K562 (cell line): ENCODE data around the gene NMUR1. TPM values are rescaled to one million over a fixed set of nuclear protein-coding genes. Genes with fewer than 3 reads are reported as not detected.

Source experiments
- ARID1B ChIP-seq: fragments of 450-650 bp; IDR thresholded peaks from 2 replicates; pipeline ENCODE4 v1.6.1; 2016; ENCODE audit warnings: antibody characterized with exemption, mild to moderate bottlenecking, inconsistent platforms
- CCNT2 ChIP-seq: IDR thresholded peaks from 2 replicates; pipeline ENCODE4 v1.6.1; 2011; ENCODE audit warnings: borderline replicate concordance, low read depth, mild to moderate bottlenecking, moderate library complexity, mixed read lengths, low read length; ENCODE audit not compliant: insufficient read length; ENCODE audit errors: extremely low read depth
- RBFOX2 ChIP-seq: fragments of 200-400 bp; formaldehyde crosslinking; IDR thresholded peaks from 2 replicates; pipeline ENCODE4 v1.6.1; 2017; ENCODE audit warnings: low read depth, mild to moderate bottlenecking, low read length, moderate library complexity
- RBM15 ChIP-seq: fragments of 200-400 bp; formaldehyde crosslinking; IDR thresholded peaks from 2 replicates; pipeline ENCODE4 v1.6.1; 2018; ENCODE audit warnings: mild to moderate bottlenecking, low read length, moderate library complexity; ENCODE audit not compliant: insufficient read depth
- SIN3B ChIP-seq: fragments of 450-650 bp; IDR thresholded peaks from 2 replicates; pipeline ENCODE4 v1.6.1; 2017; ENCODE audit warnings: low read depth, mild to moderate bottlenecking, moderate library complexity
- SMAD3 ChIP-seq: fragments of 450-650 bp; formaldehyde crosslinking; conservative IDR thresholded peaks from 2 replicates; pipeline ENCODE4 v1.4.0; 2020; ENCODE audit warnings: mild to moderate bottlenecking
- TGIF2 ChIP-seq: sonication (generic); formaldehyde crosslinking; IDR thresholded peaks from 2 replicates; pipeline ENCODE4 v1.8.1; 2022; ENCODE audit warnings: mild to moderate bottlenecking, missing genetic modification reagents, moderate library complexity
- ZBTB1 ChIP-seq: sonication (generic); formaldehyde crosslinking; IDR thresholded peaks from 2 replicates; pipeline ENCODE4 v1.8.1; 2023; ENCODE audit warnings: missing genetic modification reagents, low read depth, mild to moderate bottlenecking, borderline replicate concordance
- ZNF57 ChIP-seq: fragments of 450-650 bp; formaldehyde crosslinking; IDR thresholded peaks from 2 replicates; pipeline ENCODE4 v1.4.0; 2020; ENCODE audit warnings: mild to moderate bottlenecking, moderate library complexity
- ZSCAN32 ChIP-seq: fragments of 450-650 bp; formaldehyde crosslinking; IDR thresholded peaks from 2 replicates; pipeline ENCODE4 v1.4.0; 2020; ENCODE audit warnings: mild to moderate bottlenecking, moderate library complexity
- polyA plus RNA-seq, 8 experiments: library from polyadenylated mRNA; depleted of rRNA in 4 of 8; stranded (reverse) in 5 of 8; unstranded in 3 of 8; fragments of >200 nt; fragmentation: Nextera tagmentation in 2 of 8; fragmentation: Illumina TruSeq in 1 of 8; extraction: Ambion mirVana in 2 of 8; extraction: Trizol in 1 of 8; gene quantifications; 2 replicates each; pipeline versions ENCODE4 v1.2.1 to v1.2.3, GENCODE V29; 2011 to 2014; ENCODE audit warnings: inconsistent platforms in 1 of 8, missing spikeins in 1 of 8
- total RNA-seq, 7 experiments: library from RNA; depleted of rRNA in 6 of 7; stranded (reverse); fragments of >200 nt in 6 of 7; fragmentation: Illumina TruSeq in 2 of 7; extraction: Trizol in 2 of 7; gene quantifications; 2 replicates each; pipeline versions ENCODE4 v1.2.1 to v1.2.3, GENCODE V29; 2011 to 2021; ENCODE audit warnings: low replicate concordance in 1 of 7
- TF ChIP-seq, protein P1 (sequence below): sonication (generic); formaldehyde crosslinking; IDR thresholded peaks from 2 replicates; pipeline ENCODE4 v1.8.1; 2023; ENCODE audit warnings: mild to moderate bottlenecking, missing genetic modification reagents
- TF ChIP-seq, protein P2 (sequence below): fragments of 450-650 bp; IDR thresholded peaks from 2 replicates; pipeline ENCODE4 v1.6.1; 2016; ENCODE audit warnings: low read depth
- TF ChIP-seq, protein P3 (sequence below): fragments of 450-650 bp; IDR thresholded peaks from 2 replicates; pipeline ENCODE4 v1.6.1; 2017; ENCODE audit warnings: antibody characterized with exemption

Gene NMUR1
- total and polyA plus RNA-seq, 9 of the 15 experiments (the other 6 are each of a cell fraction or from before 2014, with no cell fraction given): 0.01 to 0.27 (median 0.15) TPM

DNA sequence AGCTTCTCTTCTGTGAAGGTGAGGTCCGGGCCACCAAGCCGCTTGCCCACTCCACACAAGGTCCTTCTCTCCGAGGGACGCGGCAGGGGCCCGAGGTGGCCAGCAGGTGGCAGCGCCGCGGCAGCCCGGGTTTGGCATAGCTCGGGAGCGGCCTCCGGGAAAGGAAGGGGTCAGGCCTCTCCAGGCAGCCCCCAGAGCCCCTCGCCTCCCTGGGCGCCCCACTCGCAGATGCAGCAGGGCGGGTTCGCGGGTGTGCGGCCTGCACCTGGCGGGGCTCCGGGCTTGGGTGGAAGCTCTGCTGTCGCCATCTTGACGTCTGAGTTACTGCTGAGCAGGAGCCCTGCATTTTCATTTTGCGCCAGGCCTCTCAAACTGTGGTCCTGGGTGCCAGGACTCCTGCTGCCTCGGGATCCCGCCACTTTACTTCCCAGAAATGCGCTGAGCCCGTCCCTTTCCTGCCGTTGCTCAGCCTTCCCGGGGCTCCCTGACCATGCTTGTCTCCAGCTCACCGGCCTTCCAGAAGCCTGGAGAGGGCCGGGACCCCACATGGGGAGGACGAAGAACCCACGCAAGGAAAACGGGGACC lies 47.3 kb downstream of the NMUR1 start (continued):
- TF ChIP-seq, protein P1, sequence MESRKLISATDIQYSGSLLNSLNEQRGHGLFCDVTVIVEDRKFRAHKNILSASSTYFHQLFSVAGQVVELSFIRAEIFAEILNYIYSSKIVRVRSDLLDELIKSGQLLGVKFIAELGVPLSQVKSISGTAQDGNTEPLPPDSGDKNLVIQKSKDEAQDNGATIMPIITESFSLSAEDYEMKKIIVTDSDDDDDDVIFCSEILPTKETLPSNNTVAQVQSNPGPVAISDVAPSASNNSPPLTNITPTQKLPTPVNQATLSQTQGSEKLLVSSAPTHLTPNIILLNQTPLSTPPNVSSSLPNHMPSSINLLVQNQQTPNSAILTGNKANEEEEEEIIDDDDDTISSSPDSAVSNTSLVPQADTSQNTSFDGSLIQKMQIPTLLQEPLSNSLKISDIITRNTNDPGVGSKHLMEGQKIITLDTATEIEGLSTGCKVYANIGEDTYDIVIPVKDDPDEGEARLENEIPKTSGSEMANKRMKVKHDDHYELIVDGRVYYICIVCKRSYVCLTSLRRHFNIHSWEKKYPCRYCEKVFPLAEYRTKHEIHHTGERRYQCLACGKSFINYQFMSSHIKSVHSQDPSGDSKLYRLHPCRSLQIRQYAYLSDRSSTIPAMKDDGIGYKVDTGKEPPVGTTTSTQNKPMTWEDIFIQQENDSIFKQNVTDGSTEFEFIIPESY (CRISPR knock-in tag): 0 out of 2 replicates have a peak, but pooled peaks have one; percentile 33
- TF ChIP-seq RBM15 (no peak), CCNT2 (no peak), TGIF2 (CRISPR knock-in tag) (no peak), ZNF57 (no peak), ZSCAN32 (CRISPR knock-in tag) (no peak), ZBTB1 (CRISPR knock-in tag) (no peak), SIN3B (no peak), ARID1B (no peak), RBFOX2 (peak; percentile 55), SMAD3 (CRISPR knock-in tag) (no peak)
- TF ChIP-seq, protein P2, sequence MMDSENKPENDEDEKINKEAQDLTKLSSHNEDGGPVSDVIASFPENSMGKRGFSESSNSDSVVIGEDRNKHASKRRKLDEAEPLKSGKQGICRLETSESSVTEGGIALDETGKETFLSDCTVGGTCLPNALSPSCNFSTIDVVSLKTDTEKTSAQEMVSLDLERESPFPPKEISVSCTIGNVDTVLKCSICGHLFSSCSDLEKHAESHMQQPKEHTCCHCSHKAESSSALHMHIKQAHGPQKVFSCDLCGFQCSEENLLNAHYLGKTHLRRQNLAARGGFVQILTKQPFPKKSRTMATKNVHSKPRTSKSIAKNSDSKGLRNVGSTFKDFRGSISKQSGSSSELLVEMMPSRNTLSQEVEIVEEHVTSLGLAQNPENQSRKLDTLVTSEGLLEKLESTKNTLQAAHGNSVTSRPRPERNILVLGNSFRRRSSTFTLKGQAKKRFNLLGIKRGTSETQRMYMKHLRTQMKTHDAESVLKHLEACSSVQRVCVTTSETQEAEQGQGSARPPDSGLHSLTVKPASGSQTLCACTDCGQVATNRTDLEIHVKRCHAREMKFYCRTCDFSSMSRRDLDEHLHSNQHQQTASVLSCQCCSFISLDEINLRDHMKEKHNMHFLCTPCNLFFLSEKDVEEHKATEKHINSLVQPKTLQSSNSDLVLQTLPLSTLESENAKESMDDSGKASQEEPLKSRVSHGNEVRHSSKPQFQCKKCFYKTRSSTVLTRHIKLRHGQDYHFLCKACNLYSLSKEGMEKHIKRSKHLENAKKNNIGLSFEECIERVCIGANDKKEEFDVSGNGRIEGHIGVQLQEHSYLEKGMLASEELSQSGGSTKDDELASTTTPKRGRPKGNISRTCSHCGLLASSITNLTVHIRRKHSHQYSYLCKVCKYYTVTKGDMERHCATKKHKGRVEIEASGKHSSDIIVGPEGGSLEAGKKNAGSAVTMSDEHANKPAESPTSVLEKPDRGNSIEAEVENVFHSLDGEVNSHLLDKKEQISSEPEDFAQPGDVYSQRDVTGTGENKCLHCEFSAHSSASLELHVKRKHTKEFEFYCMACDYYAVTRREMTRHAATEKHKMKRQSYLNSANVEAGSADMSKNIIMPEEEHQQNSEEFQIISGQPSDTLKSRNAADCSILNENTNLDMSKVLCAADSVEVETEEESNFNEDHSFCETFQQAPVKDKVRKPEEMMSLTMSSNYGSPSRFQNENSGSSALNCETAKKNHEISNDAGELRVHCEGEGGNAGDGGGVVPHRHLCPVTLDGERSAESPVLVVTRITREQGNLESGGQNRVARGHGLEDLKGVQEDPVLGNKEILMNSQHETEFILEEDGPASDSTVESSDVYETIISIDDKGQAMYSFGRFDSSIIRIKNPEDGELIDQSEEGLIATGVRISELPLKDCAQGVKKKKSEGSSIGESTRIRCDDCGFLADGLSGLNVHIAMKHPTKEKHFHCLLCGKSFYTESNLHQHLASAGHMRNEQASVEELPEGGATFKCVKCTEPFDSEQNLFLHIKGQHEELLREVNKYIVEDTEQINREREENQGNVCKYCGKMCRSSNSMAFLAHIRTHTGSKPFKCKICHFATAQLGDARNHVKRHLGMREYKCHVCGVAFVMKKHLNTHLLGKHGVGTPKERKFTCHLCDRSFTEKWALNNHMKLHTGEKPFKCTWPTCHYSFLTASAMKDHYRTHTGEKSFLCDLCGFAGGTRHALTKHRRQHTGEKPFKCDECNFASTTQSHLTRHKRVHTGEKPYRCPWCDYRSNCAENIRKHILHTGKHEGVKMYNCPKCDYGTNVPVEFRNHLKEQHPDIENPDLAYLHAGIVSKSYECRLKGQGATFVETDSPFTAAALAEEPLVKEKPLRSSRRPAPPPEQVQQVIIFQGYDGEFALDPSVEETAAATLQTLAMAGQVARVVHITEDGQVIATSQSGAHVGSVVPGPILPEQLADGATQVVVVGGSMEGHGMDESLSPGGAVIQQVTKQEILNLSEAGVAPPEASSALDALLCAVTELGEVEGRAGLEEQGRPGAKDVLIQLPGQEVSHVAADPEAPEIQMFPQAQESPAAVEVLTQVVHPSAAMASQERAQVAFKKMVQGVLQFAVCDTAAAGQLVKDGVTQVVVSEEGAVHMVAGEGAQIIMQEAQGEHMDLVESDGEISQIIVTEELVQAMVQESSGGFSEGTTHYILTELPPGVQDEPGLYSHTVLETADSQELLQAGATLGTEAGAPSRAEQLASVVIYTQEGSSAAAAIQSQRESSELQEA: no peak
- TF ChIP-seq, protein P3, sequence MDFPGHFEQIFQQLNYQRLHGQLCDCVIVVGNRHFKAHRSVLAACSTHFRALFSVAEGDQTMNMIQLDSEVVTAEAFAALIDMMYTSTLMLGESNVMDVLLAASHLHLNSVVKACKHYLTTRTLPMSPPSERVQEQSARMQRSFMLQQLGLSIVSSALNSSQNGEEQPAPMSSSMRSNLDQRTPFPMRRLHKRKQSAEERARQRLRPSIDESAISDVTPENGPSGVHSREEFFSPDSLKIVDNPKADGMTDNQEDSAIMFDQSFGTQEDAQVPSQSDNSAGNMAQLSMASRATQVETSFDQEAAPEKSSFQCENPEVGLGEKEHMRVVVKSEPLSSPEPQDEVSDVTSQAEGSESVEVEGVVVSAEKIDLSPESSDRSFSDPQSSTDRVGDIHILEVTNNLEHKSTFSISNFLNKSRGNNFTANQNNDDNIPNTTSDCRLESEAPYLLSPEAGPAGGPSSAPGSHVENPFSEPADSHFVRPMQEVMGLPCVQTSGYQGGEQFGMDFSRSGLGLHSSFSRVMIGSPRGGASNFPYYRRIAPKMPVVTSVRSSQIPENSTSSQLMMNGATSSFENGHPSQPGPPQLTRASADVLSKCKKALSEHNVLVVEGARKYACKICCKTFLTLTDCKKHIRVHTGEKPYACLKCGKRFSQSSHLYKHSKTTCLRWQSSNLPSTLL: no peak
